ENCODE results near the gene DENND5B.
"Not testable (repeated sequence)": the region's sequence is repeated elsewhere in the genome, so short reads cannot be mapped to it uniquely, and the experiment has no call there.

DENND5B gene

DNA sequence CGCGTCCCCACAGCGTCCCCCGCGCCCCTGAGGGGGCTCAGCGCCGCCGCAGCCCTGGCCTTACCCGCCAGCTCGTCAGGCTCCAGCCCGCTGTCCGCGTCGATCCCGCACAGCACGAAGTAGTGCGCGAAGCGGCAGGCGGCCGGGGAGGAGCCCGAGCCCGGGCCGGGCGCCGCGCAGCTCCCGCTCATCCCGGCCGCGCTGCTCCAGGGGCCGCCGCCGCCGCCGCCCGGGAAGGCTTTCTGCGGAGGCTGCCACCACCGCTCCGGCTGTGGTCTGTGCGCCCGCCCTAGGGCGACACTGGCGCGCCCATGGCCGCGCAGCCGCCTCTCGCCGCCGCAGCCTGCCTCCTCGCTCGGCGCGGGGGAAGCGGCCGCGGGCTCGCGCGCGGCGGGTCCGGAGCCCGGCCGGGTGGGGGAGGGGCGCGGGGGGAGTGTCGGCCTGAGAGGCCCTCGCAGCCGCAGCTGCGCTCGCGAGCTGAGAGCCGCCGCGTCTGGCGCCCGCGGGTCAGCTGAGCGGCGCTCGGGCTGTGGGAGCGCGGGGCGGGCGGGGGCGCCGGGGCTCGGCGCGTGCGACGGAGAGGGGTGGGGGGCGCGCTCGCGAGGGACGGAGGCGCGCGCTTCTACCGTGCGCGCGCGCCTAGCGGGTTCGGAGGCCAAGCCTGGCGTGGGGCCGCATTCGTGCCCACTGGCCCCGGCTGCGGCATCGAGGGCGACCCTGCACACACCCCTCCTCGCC lies at the start of gene DENND5B:
Gene DENND5B (minus strand): TSS at position 495 of the 738 bp plus-strand sequence. CDS start 304 bp downstream, at position 191.
- DNase-seq = peak; percentile 81 to 93 (median 89)

DNA sequence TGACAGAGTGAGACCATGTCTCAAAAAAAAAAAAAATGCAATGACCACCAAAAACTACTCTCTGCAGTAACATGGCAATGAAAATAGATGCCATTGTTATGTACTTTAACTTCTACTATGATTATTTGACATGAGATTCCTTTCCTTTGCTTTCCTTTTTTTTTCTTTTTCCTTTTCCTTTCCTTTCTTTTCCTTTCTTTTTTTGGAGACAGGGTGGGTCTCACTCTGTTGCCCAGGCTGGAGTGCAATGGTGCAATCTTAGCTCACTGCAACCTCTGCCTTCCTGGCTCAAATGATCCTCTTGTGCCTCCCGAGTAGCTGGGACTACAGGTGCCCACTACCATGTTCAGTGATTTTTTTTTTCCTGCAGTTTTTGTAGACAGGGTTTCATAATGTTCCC lies 43.7 kb upstream of the DENND5B start:
- no peak for DNase-seq

DNA sequence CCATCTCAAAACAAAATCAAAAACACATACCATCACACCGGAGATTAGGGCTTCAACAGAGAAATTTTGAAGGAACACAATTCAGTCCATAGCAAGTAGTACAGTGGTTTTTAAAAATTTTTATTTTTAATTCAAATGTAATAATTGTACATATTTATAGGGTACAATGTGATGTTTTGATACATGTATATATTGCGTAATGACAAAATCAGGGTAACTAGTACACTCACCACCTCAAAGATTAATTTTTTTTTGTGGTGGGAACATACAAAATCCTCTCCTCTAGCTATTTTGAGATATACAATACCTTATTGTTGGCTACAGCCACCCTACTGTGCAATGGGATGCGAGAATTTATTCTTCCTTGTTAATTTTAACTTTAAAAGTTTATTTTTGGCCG lies 42.5 kb upstream of the DENND5B start:
- no peak for DNase-seq

DNA sequence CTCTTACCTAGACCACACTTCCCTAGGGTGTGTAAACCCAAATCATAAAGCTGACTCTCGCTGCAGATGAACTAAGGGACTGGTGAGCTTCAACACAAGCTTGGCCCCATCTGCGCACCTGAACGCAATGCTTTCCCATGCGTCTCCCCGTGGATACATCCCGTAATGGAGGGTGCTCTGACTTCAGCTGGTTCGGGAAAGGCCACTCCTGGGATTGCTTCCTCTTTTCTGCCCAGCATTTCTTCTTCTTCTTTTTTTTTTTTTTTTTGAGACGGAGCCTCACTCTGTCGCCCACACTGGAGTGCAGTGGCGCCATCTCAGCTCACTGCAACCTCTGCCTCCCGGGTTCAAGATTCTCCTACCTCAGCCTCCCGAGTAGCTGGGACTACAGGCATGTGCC lies 40.9 kb upstream of the DENND5B start:
- DNase-seq = no peak

DNA sequence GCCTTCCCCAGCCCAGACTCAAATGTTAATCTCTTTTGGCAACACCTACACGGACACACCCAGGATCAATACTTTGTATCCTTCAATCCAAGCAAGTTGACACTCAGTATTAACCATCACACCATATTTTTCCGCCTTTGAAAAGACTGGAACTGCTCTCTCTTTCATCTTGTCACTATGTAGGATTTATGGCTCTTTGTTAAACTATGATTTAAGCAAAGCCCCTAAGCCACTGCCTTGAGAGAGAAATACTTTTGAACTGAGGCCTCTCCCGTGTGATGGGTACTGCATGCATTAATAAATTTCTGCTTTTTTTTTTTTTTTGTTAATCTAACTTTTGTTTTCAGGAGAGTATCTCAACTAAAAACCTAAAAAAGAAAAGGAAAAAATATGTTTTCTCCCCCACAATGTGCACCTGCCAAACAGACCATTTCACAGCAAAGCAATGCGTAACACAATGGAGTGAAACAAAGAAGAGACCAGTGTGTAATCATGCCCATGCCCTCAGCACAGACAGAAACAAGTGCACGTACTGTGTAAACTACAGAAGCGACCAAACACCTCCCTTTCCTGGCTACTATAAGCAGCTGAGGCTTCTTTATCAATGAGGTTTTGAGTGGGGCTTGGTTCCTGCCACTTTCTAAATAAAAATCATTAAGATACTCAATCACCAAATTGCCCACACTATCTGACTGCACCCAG lies 40.2 kb upstream of the DENND5B start:
- no peak for DNase-seq

DNA sequence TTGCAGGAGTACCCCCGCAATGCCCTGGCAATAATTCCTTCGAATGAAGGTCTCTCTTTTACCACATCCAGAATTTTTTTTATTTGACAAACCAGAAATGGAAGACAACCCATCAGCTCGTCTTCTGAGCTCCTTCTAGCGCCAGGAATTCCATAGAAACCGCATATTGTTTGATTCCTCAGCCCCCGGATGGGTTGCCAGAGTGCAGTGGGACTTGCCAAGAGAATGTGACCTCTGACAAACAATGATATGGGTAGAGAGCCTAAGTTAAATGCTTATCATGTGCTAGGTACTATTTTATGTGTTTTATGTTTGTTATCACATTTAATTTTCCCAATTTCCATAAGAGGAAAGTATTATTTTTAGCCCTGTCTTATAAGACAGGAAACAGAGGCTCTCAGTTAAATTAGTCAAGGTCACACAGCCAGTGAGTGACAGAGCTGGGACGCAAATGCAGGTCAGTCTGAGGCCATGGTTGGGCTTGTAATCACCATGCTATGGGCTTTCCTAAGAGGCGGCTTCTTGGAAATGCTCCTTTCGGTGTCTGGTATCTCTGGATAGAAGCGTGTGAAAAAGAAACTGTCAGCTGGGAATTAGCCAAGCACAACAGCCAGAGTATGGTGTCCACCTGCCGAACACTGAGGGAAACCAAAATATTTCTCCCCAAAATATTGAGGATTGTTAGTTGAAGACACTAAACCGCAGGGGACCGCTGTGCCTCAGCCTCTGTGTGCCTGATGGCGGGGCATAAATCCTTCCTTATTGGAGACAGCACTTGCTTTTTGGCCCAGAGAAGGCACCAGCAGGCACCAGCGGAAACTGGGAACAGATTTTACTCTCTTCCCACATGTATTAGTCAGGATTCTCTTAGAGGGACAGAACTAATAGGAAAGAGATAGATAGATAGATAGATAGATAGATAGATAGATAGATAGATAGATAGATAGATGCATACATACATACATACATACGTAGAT lies 39.1 kb upstream of the DENND5B start:
- DNase-seq = no peak

DNA sequence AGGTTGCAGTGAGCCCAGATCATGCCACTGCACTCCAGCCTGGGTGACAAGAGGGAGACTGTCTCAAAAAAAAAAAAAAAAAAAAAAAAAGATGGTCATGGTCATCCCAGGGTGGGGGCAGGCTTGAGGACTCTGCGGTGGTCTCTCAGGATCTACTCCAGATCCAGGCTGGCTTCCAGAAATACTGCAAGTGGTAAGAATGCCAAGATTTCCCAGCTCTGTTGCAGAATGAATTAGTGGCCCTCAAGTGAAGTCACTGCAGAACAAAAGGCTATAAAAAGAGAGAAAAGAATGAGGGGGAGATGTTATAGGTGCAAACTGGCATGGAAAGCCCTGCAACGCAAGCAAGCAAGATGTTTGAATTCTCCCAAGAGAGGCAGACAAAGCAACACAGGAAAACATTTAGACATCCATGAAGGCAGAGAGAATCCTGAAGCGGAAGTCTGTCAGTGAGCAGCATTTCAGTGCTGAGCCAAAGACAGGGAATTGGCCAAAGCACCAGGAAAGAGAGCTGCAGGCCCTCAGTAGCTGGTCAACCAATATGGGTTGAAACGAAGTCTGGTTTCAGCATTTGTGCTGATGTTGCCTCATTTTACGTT lies 36.6 kb upstream of the DENND5B start:
- DNase-seq = no peak

DNA sequence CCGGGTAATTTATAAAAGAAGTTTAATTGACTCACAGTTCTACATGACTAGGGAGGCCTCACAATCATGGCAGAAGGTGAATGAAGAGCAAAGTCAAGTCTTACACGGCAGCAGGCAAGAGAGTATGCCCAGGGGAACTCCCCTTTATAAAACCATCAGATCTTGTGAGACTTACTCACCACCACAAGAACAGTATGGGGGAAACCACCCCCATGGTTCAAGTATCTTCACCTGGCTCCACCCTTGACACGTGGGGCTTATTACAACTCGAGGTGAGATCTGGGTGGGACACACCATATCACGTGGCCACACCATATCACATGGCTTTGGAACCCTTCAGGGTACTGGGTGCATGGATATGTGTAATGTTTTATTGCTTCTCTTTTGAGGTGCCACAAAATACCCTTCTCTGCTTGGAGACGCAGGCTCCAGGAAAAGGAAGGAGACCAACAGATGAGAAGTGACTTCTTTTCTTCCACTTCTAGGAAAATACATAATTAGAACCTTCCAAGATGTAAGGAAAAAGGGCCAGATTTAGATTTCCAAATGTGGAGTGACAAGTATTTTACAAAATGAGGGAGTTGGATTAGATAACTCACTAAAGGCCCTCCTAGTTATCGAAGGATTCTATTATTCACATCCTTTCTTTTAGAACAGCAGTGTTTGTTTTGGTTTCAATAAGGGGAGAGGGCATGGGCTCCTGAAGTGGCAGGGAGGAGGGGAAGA lies 35.5 kb upstream of the DENND5B start:
- DNase-seq = peak in 1 of 3 experiments; percentile 21

DNA sequence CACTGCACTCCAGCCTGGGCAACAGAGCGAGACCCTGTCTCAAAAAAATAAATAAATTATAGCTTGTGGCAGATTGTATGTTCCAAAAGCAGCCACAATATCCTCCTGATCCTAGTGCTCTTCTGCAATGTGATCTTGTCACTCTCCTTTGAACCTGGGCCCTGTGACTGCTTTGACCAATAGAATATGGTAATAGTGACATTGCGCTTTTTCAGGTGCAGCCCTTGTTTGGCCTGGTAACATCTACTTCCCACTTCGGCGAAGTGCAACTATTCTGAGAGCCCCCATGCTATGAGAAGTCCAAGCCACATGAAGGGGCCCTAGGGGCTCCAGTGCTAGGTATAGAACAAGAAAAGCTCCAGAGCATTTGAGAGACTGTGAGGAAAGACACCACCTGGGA lies 31.1 kb upstream of the DENND5B start:
- DNase-seq = no peak

DNA sequence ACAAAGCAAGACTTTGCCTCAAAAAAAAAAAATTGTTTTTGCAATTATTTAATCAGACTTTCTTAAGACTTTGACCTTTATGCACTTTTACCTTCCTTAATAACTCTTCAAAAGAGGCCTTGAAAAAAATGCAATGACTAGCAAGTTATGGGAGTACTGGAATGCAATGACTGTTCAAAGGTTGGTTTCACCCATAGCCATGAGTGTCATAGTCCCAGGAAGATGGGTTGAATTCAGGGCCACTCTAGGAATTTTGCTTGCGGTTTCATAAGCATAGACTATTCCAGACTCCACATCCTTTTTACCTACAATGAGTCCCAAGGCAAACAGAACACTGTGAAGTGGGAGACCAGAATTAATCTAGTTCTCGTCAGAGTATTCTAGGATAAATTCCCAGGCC lies 29.4 kb upstream of the DENND5B start:
- no peak for DNase-seq

DNA sequence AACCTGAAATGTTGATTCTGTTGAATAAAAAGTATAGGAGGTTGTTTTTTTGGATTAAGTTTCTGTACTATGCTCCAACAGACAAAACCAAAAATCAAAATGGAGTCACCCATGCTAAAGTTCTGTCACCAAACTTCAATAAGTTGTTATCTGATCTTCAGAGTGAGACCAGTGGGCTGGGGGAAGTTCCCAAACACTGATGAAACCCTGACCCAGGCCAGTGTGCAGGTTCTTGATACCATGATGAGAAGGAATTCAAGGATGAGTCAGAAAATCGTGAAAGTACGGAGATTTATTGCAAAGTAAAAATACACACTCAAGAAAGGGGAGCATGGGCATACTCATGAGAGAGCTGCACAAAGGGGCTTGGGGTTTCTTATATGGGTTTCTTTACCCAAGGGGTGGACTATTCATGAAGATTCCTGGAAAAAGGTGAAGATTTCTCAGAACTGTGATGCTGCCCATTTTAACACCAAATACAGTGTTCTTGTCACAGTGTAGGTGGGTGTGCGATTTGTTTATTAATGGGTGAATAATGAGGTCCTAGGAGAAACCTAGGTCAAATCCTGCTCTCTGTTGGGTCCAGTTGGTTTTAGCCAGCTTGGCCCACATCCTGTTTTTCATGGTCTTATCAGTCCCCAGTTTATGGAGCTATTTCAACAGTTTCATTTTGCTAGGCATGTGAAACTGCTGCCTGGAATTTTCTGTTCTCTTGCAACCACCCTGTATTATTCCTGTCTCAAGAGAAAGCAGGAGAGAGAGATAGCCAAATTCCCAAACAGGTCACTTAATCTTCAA lies 27.5 kb upstream of the DENND5B start:
- no peak for DNase-seq

DNA sequence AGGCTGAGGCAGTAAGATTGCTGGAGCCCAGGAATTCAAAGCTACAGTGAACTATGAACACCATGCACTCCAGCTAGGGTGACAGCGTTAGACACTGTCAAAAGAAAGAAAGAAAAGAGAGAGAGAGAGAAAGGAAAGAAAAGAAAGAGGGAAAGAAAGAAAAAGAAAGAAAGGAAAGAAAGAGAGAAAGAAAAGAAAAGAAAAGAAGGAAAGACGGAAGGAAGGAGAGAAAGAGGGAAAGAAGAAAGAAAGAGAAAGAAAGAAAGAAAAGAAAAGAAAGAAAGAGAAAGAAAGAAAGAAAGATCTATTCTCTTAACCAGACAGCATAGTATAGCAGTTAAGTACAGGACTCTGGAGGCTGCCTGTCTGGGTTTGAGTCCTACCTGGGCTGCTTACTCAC lies 21.9 kb upstream of the DENND5B start:
- DNase-seq = no peak

DNA sequence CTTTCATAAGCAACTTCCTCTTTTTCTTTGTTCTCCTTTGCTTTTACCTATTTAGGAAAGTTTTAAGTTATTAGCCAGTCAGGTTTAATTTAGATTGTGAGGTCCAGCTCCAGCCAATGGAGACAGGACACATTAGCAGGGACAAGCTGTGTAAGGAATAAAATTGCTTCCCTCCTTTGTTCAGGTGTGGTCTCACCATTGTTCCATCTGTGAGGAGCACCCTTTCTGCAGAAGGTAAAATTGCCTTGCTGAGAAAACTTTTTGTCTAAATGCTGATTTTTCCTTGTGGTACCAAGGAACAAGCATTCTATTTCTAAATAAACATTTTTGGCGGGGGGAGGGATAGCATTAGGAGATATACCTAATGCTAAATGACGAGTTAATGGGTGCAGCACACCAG lies 17.4 kb upstream of the DENND5B start:
- not testable (repeated sequence) for DNase-seq

DNA sequence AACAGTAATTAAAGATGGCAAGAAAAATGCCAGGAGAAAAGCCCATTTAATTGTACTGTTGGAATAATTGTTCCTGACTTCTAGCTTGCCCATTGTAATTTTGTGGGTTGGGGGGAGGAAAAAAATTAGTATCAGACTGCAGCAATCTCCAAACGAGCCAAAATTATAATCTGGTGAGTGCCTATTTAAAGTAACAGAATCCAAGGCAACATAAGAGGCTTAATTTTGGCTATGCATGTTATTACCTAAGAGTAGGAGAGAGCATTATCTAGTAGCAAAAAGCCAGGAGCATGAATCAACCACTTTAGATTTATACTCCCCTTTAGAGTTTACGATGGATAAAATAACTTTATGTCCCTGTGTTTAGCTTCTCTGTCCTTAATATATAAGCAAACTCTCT lies 14.6 kb upstream of the DENND5B start:
- DNase-seq = no peak

DNA sequence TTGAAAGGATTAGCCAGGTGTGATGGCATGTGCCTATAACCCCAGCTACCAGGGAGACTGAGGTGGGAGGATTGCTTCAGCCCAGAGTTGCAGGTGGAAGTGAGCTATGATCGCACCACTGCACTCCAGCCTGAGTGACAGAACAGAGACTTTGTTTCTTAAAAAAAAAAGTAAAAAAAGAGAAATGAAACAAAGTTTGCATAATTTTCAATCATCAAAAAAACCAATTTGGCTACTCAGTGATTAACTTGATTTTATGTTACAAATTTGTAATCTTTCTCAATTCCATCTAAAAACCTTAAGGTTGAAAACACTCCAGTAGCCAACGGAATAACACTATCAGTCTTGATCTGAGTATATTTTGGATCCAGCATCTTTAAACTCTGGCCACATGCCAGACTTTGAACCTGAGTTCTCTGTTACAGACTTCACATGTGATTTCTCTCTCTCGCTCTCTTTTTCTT lies 12.6 kb upstream of the DENND5B start:
- no peak for DNase-seq

DNA sequence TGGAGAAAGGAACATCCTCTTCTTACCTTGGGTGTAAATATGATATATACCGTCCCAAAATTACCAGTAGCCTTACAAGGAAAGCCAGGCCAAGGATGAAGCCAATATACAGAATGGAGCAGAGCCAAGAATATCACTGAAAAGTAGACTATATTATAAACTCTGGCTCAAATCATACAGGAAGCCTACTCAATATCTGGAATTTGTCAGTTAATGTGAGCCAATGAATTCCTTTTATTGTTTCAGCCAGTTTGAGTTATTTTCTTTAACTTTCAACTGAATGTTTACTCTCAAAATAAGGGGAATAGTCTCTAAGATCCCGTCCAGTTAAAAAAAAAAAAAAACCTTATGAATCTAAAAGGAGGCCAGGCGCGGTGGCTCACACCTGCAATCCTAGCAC lies 9.8 kb upstream of the DENND5B start:
- DNase-seq = no peak

DNA sequence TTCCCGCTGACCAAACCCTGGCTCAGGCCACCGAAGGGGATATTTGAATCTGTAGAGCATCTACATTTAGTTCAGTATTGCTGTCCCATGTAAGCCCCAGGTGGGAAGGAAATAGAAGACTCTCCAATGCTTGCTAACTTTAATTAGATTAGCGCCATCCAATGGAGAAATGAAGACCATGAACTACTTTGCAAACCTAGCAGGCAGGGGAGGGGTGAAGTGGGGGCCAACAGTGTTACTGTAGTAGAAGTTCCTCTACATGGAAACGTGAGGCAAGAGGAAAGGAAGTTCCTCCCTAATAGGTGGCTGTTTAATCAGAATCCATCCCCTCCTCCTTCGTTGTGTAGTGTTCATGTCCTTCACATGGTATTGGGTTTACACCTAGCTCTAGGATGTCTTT lies 9.3 kb upstream of the DENND5B start:
- no peak for DNase-seq

DNA sequence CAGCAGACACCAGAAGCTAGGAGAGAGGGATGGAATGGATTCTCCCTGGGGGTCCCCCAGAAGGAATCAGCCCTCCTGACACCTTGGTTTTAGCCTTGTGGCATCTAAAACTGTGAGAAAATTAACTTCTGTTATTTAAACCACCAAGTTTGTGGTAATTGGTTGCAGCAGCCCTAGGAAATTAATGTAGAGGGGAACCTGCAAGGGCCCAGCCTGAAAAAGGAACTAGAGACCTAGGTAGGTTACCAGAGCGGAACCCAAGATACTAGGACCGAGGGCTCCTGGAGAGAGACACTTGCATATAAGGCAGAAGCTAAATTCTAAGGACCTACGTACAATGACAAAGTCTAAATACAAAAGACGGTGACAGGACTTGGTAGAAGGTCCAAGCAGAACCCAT lies 8.1 kb upstream of the DENND5B start:
- no peak for DNase-seq

DNA sequence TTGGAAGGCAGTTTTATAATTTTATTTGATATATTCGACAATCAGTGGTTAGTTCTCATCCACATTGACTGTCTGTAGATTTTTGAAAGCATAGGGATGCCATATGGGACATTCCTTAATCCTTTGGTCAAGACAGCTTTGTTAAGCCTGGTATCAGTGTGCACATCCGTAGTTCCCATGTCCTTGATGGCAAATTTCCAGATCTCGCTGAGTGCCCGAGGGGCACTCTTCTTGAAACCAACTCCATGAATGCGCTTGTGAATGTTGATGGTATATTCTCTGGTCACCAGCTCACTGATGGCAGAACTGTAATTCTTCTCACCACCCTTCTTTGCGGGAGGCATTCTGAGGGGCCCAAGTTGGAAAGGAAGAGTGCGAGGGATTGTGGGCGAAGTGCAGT lies 6.1 kb upstream of the DENND5B start:
- no peak for DNase-seq

DNA sequence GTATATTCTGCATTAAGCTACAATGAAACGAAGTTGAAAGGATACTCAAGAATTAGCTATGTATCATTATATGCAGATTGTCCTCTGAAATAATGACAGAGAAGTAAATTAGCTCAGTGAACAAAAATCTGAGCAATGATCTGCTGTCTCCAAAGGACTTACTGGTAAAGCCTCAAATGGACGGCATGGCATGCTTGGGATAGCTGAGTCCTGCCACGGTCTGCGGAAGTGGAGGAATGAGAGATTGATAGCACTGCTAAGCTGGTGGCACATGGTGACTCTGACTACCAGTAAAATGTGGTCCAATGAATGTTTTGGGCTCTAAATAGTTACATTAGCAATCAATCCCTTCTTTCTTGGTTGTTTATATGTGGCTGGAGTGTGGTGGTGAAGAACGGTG lies 3.7 kb upstream of the DENND5B start:
- no peak for DNase-seq

DNA sequence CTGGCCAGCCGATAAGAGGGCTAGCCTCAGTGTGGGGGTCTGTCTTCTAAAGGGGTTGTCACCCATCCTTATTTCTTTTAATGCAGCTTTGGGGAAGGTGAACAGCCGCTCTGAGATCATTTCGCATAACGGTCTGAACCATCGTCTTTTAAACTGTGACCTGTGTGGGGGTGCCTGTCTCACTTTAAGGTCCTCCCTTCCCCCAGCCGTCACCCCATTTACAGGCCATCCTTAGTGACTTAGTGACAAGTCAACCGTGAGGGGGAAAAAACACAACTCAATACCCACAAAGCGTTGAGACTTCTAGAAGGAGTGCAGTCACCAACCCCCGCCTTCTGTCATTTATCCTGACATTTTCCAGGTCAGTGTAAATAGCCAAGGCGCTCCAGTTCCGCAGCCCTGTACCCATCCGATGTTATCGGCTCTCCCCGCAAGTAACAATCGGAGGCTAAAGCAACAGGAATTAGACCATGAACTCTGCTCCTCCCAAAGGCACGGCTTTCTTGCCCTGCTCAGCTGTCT lies 505 bp upstream of the DENND5B start:
- peak in 2 of 3 experiments; percentile 79 to 84 for DNase-seq
